HG02852 (cell line): ENCODE measurements around the gene RENBP.

ENCODE experiments used
- ATAC-seq: cut with Tn5 transposase; IDR thresholded peaks from one replicate; pipeline ENCODE4 v1.9.1; 2021; ENCODE audit warnings: mild to moderate bottlenecking, moderate library complexity; ENCODE audit not compliant: unreplicated experiment

The RENBP gene

DNA sequence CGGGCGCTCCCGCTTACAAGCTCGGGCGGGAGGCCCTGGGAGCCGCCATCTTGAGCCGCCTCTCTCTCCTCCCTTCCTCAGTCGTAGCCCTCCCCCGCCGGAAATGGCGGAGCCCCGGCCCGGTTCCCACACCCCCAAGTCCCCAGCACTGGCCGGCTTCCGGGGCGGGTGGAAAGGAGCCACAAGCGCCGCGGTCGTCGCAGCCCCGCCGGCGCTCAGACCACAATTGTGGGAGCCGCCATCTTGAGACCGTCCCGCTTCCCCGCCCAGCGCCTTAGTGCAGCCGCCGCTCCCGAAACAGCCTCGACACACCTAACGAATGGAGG, 26.6 kb upstream of the RENBP start:
- peak; percentile 42 for ATAC-seq

DNA sequence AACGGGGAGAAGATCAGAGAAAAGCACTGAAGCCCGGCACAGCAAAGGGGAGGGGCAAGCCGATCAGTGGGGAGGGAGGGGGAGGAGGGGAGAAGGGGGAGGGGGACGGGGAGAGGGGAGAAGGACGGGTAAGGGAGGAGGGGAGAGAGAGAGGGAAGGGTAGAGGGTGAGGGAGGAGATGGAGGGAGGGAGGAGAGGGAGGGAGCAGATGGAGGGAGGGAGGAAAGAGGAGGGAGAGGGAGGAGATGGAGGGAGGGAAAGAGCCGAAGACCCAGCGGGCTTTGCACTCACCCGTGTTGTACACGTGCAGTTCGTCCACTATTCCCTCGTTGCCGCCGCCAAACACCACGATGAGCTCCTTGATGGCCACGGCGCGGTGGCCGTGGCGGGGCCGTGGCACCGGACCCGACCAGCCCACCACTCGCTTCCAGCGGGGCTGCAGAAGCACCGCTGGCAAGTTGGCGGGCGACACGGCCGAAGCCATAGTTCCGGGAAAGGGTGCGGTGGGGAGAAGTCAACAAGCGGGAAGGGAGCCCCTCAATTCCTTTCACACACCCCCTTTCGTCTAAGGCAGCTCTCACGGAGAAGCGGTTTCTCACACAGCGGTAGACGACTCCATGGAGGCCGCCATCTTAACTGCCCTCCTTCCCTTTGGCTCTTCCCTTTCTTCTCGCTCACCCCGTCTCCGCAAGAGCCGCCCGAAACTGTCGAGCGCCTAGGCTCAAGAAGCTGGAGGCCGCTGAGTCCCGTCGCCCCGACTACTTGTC, 26.1 kb upstream of the RENBP start:
- peak; percentile 8 for ATAC-seq

DNA sequence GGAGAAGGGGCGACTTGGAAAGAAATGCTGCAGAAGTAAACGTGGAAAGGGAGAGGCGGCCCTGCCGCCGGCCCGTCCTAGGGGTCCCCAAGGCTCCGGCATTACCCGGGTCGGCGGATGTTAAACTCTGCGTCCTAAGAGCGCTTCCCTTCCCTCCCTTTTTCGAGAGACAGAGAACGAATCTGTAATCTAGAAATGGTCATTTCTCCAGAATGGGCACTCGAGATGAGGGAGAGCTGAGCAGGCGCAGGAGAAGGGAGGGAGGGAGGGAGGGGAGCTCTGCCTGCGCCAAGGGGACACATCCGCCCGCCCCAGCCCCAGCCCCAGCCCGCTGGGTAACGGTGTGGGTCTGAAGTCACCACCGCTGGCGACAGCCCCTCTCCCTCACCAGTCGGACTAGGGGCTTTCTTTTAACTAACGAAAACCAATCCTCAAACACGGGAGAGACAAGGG, 25.5 kb upstream of the RENBP start:
- no peak for ATAC-seq

DNA sequence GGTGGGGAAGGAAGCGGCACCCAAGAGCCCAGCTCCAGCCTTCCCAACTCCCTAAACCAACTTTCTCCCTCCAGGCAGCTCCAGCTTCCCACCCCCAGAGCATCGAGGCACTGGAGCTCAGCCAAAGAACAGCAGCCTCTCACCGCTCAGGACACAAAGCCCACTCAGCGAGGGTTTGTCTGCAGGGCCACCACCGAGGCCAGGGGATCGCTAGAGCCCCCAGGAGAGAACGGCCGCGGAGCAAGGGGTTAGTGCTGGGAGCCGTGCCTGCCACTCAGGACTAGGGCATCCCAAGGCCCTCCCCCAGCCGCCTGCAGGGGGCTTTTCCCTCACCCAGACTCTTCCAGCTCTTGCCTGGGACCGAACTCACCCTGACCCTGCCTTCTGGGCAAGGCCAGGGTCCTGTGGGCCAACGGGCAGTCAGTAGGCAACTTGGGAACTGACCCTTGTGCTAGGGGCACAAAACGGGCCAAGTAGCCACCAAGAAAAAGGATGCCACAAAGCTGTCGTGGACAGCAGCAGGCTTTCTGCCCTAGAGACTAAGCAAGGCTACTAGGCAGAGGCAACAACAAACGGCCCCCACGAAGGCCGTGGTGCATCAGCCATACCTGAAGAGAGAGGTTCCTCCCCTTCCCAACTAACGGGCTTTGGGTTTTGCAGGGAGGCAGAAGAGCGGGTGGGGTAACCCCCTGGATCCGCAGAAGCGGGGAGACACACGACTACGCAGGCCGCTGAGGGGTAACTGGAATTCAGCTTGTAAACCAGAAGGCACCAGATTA, 24.9 kb upstream of the RENBP start:
- no peak for ATAC-seq

DNA sequence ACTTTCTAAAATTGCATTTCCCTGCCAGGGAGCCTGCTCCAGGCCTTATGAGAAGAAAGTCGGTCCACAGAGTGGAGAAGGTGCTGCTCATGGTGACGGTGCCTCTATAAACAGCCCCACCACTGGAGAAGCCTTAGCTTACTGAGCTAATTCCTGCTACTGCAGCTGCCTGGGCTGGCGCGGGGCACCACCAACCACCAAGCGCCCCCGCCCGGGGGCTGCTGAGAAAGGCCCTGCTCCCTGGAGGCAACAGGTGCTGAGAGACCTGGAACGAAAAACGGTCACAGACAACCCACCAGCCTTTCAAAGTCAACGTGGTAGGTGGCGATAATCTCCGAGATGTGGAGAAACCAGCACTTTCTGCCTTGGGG, 24.3 kb upstream of the RENBP start:
- no peak for ATAC-seq

DNA sequence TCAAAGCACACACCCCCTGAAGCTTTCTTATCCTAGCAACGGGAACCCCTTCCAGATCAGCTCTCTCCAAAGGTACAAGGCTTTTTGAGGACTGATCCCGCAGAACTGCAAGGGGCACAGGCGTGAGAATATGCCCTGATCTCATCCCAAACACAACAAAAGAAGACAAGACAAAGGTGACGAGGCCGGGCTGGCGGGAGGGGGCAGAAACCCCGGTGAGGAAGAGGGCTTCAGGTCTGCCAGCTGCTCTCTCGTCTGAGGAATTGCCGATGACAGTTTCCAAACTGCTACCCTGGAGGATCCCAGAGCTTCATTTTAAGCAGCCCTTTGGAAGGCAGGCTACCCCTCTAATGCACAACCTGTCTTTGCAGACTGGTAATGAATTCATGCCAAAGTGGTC, 23.8 kb upstream of the RENBP start:
- no peak for ATAC-seq

DNA sequence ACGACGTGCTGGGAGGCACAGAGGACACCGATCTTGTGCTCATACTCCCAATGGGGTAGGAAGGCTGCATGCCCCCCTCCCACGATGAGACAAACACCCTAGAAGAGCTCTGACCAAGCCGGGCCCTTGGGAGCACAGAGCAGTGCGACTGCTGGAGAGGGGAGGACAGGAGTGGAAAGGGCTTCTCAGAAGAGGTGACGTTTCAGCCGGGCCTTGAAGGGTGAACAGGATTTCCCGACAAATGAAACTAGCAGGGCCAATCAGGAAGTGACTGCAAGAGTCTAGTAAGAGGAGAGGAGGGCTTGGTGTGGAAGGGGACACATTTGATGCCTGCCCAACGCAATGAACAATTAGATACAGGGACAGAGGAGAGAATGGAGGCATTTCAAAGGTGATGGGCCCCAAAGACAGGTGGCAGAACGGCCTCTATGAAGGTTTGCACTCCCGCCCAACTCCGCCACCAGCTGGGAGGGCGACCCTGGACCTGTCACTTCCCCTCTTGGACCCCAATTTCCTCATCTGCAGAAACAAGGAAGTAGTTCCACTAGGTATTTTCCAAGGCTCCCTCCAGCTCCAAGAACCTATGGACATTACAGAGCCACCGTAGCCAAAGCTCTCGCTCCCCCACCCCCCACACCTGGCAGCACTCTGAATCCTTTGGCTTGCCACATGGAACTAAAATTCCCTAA, 23.2 kb upstream of the RENBP start:
- ATAC-seq, result no peak

DNA sequence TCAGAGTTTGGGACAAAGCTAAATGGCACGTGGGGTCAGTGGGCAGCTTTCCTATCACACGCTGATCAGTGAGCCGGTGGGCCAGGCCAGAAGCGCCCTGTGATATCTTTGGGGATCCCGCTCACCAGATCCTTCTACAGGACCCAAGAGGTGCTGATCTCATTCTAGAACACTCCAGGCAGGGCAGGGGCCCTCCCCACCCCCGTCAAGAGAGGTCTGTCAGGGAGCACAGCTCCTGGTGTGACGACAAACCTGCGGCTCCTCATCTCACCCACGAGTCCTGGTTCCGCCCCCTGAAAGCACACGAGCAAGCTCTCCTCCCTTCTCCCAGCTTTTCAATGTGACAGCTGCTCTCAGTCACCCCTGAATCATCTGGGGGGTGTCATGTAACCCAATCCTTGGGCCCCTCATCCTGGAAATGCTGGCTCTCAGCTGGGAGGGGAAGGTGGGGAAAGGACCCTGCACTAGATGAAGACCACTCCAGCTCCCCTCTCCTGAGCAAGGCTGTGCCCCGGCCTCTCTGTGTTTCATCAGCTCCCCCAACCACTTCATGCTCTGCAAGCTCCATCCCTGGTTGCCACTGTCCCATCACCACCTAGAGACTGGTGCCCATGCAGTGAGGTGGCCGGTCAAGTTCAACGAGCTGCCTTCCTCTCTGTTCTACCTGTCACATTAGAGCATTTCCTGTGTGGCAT, 22.5 kb upstream of the RENBP start:
- ATAC-seq, result no peak

DNA sequence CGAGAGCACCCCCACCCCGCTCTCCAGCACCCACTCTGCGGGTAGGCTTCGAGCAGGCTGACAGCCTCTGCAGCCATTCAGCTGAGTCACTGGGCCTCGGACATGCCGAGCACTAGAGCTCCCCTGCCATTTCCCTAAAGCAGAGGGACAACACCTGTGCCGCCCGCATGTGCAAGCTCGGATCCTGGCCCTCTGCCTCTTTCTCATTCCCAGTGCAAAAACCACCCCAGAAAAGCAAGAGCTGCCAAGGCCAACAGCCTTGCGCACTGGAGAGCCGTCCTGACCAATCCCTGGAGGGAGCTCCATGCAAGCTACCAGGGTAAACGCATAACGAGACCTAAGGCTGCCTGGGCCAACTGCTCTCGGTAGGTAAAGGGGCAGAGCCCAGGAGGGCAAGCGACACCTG, 21.8 kb upstream of the RENBP start:
- ATAC-seq, result no peak

DNA sequence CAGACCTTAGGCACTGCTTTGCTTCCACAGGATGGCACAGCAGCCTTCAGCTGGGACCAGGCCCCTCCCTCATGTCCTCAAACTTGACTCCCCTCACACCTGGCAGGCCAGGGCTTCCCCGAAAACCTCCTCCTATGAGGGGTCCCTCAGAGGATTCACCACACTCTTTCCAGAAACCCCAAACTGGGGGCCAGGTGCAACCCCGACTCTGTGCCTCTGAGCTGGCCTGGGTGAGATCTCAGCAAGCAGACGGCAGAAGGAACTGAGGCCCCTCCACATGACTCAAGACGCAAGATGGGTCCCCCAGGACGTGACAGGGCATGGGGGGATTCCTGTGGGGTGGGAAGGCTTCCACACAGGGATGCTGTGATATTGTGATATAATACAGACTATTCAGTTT, 21.0 kb upstream of the RENBP start:
- no peak for ATAC-seq

DNA sequence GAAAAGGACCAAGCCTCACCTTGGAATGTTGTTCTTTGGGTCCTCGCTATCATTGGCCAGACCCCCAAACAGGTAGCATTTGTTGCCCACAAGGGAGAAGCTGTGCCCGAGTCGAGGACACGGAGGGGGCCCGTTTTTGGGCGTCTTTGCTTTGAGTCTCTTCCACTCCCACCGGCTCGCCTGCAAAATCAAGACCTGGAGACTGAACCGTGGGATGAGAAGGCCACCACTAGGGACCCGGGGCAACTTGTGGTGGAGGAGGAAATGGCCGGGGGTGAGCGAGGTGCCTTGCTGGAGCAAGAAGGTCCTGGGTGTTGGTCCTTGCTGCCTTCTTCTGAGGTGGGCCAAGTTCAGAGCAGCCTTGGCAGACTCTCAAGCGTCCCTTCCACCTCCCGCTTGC, 19.7 kb upstream of the RENBP start:
- ATAC-seq, result no peak

DNA sequence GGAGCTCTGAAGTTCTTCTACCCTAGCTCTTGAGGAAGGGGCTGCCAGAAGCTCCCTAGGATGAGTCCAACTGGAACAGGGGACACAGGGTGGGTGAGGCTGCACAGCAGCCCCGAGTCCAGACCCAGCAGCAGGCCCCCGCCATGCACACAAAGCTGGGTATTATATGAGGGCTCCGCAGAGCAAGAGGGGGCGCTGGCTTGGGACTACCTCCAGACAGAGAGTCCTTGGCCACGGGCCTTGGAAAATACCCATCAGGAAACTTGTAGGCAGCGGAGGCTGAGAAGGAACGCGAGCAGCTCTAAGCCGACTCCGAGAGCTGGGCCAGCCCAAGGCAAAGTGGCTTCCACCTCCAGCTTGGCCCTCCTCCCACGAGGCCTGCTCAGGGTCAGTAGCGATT, 19.1 kb upstream of the RENBP start:
- ATAC-seq, result no peak

DNA sequence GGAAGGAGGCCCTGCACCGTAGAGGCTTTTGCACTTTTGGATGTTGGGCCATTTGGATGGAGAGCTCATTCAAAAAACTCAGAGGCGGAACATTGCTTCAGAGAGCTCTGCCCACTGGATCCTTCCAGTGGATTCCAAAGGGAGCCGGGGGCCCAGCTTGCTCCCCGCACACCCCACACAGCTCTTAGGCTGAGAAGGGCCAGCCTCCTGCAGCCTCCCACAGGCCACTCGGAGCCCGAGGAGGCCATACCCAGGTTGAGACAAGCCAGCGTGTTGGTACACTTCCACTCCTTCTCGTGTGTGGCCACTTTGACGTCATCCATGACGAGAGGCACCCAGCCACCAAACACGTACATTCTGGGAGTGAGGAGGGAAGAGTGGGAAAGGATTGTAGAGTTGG, 16.8 kb upstream of the RENBP start:
- ATAC-seq, result no peak

DNA sequence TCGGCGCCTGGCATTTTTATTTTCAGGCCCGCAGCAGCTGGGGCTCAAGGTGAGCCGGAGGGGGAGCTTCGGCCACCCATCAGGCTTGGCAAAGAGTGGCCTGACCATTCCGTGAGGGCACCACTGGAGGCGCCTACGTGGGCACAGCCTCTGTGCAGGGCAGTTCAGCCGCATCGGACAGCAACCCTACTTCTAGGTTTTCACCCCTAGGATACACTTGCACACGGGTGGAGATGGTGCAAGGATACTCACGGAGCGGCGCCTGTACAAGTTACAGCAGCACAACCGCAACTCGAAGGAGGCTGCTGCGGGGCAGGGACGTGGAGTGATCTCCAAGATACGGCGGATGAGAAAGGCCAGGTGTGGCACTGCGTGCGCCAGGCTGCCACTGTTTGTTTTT, 16.3 kb upstream of the RENBP start:
- ATAC-seq, result no peak

DNA sequence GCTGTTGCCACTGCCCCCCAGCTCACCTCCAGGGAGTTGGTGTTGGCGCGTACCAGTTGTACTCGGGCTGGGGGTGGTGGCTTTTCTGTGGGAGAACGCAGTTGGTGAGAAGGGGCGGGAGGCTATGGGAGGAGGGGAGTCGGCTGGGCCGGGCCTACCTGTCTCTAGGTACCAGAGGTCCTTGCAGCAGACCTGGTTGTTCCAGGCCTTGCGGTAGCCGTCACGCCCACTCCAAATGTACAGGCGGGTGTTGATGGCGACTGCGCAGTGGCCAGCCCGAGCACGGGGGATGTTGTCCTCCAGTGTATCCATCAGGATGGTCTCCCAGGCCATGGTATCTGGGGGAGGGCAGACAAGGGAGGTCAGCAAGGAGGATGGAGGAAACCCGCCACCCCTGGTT, 15.6 kb upstream of the RENBP start:
- no peak for ATAC-seq

DNA sequence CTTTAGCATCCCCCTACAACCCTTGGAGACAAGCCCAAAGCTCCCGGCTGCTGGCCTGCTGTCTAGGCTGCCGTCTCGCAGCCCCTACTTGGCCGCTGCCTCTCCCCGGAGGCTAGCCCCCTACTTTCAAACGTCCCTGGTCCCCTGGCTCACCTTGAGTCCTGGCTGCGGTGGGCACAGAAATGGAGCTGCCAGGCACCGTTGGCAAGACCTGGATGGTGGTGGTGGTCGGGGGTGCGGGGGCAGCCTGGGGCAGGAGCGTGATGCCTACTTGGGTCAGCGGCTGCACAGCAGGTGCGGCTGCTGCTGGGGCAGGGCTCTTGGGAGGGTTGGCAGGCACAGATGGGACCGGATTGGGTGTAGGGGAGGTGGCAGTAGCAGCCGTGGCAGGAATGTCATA, 15.2 kb upstream of the RENBP start:
- no peak for ATAC-seq

DNA sequence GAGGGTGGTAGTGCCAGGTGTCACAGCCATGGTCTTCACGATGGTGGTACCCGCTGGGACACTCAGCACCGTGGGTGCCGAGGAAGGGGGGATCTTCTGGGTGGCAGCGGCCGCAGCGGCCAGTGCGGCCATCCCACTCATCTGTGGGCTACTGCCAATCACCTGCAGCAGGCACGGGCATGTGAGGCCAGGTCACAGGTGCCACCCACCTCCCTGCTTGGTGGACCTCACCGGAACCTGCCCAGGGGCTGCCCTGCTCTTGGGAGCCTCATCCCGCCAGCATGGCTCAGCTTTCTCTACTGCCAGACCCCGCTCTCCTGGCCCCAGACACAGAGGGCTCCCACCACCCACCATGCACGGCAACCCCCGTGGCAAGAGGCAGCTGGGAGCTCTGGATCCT, 14.2 kb upstream of the RENBP start:
- no peak for ATAC-seq

DNA sequence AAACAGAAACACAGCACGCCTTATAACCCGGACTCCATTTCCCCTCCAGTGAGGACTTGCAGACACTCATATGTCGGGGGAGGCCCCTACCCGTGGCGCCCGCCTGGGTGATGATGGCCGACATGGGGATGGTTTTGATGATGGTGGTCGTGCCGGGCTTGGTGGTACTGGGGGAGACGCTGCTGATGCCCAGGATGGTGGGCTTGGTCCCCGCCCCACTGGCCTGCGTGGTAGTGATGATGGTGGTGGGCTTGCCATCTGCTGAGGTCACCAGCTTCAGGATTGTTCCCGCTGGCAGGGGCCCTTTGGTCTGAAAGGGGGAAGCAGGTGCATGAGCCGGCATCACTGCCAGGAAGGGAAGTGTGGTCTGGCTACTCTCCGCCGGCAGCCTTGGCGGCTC, 12.8 kb upstream of the RENBP start:
- ATAC-seq, result no peak

DNA sequence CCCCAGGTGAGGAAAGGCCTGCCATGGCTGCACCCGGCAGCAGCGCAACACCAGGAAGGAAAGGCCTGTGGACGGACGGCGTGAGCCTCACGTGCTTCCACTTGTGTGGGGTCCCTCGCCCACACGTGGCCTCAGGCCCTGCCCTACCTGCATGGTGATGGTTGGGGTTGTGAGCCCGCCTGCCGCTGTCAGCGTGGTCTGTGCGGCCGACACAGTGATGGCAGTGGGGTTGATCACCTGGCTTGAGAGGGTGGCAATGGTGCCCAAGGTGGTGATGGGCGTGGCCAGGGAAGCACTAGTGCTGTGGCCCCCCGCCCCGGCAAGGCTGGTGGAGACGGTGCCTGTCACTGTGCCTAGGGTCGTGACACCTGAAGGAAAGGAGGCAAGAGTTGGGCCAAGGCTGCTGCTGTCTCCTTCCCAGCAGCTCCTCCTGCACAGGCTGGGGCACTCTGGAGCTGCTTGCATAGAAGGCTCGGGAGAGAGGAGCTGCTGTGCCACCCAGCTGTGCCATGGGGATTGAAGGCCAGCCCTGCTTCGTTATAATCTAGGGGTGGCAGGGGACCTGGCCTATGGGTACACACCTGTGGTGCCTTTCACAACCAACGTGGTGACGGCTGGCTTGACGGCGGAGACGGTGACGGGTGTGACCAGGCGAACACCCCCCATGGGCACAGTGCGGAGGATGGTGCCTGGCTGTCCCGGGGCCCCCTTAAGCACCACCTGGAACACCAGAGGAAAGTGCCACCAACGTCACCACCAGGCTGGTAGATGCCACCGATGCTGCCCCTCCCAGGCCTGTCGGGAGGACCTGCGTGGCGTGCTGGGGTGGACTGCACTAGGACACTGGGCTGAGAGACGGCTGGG, 11.8 kb upstream of the RENBP start:
- ATAC-seq, result no peak

DNA sequence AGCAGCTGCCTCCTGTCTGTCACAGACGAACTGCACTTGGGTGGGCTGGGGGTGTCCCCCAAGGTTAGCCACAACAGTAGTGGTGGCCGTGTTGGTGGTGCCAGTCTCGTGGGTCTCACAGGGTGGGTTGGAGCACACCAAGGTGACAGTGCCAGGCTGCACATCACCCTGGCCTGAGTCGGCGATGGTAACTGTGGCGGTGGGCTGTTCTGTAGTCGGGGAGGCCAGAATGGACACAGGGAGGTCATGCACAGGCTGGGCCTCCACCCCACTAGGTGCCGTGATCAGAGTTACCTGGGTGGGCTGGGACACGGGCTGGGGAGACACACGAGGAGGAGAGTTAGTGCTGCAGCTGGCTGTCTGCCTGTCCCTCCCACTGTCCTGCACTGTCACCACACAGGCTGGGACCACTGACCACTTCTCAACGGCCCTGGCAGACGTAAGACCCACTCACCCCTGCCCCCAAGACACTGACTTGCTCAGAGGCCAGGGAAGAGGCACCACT, 10.8 kb upstream of the RENBP start:
- ATAC-seq, result no peak
